Measurements from ENCODE around the gene NRXN3.

Gene NRXN3

GRCh38 chr14:78764645-78765044 lies 594.5 kb downstream of the NRXN3 start:
- in situ Hi-C loops (cut with MboI; ENCODE audit: low sequenced_read_pairs) = no loop called here

GRCh38 chr14:78767436-78767835 lies 597.3 kb downstream of the NRXN3 start:
- in situ Hi-C loops (cut with MboI; ENCODE audit: low sequenced_read_pairs) = no loop called here

- in situ Hi-C loops (cut with MboI; ENCODE audit: low sequenced_read_pairs) = no loop called here
These were observed 612.4 kb downstream of the NRXN3 start for GRCh38 chr14:78782551-78782950.

- in situ Hi-C loops (cut with MboI; ENCODE audit: low sequenced_read_pairs) = no loop called here
These were observed 615.1 kb downstream of the NRXN3 start for GRCh38 chr14:78785265-78785664.

GRCh38 chr14:78788467-78789360 lies 618.5 kb downstream of the NRXN3 start:
- in situ Hi-C loops (cut with MboI; ENCODE audit: low sequenced_read_pairs) = no loop called here

- in situ Hi-C loops (cut with MboI; ENCODE audit: low sequenced_read_pairs) = no loop called here
These were observed 620.1 kb downstream of the NRXN3 start for GRCh38 chr14:78790271-78790670.

- in situ Hi-C loops (cut with MboI; ENCODE audit: low sequenced_read_pairs) = no loop called here
These were observed 628.6 kb downstream of the NRXN3 start for GRCh38 chr14:78798757-78799156.

GRCh38 chr14:78805570-78805969 lies 635.4 kb downstream of the NRXN3 start:
- in situ Hi-C loops (cut with MboI; ENCODE audit: low sequenced_read_pairs) = no loop called here

- in situ Hi-C loops (cut with MboI; ENCODE audit: low sequenced_read_pairs) = no loop called here
These were observed 652.9 kb downstream of the NRXN3 start for GRCh38 chr14:78823035-78823434.

GRCh38 chr14:78823516-78823915 lies 653.3 kb downstream of the NRXN3 start:
- in situ Hi-C loops (cut with MboI; ENCODE audit: low sequenced_read_pairs) = no loop called here

GRCh38 chr14:78829274-78829673 lies 659.1 kb downstream of the NRXN3 start:
- in situ Hi-C loops (cut with MboI; ENCODE audit: low sequenced_read_pairs) = no loop called here

- in situ Hi-C loops (cut with MboI; ENCODE audit: low sequenced_read_pairs) = no loop called here
These were observed 664.7 kb downstream of the NRXN3 start for GRCh38 chr14:78834766-78835451.

- in situ Hi-C loops (cut with MboI; ENCODE audit: low sequenced_read_pairs) = no loop called here
These were observed 665.7 kb downstream of the NRXN3 start for GRCh38 chr14:78835909-78836308.

GRCh38 chr14:78836777-78837176 lies 666.6 kb downstream of the NRXN3 start:
- in situ Hi-C loops (cut with MboI; ENCODE audit: low sequenced_read_pairs) = no loop called here

- in situ Hi-C loops (cut with MboI; ENCODE audit: low sequenced_read_pairs) = no loop called here
These were observed 668.8 kb downstream of the NRXN3 start for GRCh38 chr14:78838959-78839358.

- in situ Hi-C loops (cut with MboI; ENCODE audit: low sequenced_read_pairs) = no loop called here
These were observed 670.7 kb downstream of the NRXN3 start for GRCh38 chr14:78840898-78841297.

GRCh38 chr14:78847801-78848200 lies 677.6 kb downstream of the NRXN3 start:
- in situ Hi-C loops (cut with MboI; ENCODE audit: low sequenced_read_pairs) = no loop called here

- in situ Hi-C loops (cut with MboI; ENCODE audit: low sequenced_read_pairs) = no loop called here
These were observed 678.2 kb downstream of the NRXN3 start for GRCh38 chr14:78848234-78848820.

GRCh38 chr14:78849952-78850351 lies 679.8 kb downstream of the NRXN3 start:
- in situ Hi-C loops (cut with MboI; ENCODE audit: low sequenced_read_pairs) = no loop called here

GRCh38 chr14:78851189-78851588 lies 681.0 kb downstream of the NRXN3 start:
- in situ Hi-C loops (cut with MboI; ENCODE audit: low sequenced_read_pairs) = no loop called here

- in situ Hi-C loops (cut with MboI; ENCODE audit: low sequenced_read_pairs) = no loop called here
These were observed 681.9 kb downstream of the NRXN3 start for GRCh38 chr14:78852040-78852439.

GRCh38 chr14:78857974-78858373 lies 687.8 kb downstream of the NRXN3 start:
- in situ Hi-C loops (cut with MboI; ENCODE audit: low sequenced_read_pairs) = no loop called here

All from HL-60/S4 treated with phorbol 12-myristate 13-acetate at 8.2 ng/mL for 4 days and 3 days (cell line).